HCT116 (cell line): ENCODE measurements around the gene FALEC. TPM values are rescaled to one million over a fixed set of nuclear protein-coding genes. Genes with fewer than 3 reads are reported as not detected.

Experiments
- ATAC-seq: fragments of 200-7000 bp; cut with Tn5 transposase; 2 replicates; pipeline ENCODE4 v1.9.1; 2020; ENCODE audit warnings: mild to moderate bottlenecking, moderate library complexity
- BruUV-seq: library from RNA; stranded (reverse); fragments of 400-500 nt; replicated peaks from 2 replicates; lab custom pipeline; 2021; lab: Mats Ljungman, UMichigan
- CTCF ChIA-PET: fragments of 300-600 bp; sonication (Branson Sonifier 250); formaldehyde crosslinking; loops from one replicate; lab custom pipeline; 2021; ENCODE audit warnings: antibody characterized with exemption; lab: Charles Lee
- POLR2A ChIA-PET: fragments of 300-600, 350-600 bp; sonication (Branson Sonifier 250); formaldehyde crosslinking; loops from one replicate; lab custom pipeline; 2021; ENCODE audit warnings: antibody characterized with exemption; lab: Charles Lee
- RAD21 ChIA-PET, 2 experiments: fragments of 300-600 bp; sonication (Branson Sonifier 250); formaldehyde crosslinking; loops; one replicate each; lab custom pipeline; 2023; ENCODE audit warnings: low total read pairs in 2 of 2; ENCODE audit not compliant: uncharacterized antibody in 2 of 2, unreplicated experiment in 2 of 2, low non-redundant PET in 1 of 2; lab: Charles Lee
- DNase-seq: peaks from one replicate; pipeline ENCODE4 v3.0.0-alpha.2; 2010; ENCODE audit warnings: low read depth, low spot score
- H2AFZ ChIP-seq: fragments of 200-600 bp; shearing (Covaris generic), sonication (generic); 2 replicates; pipeline ENCODE4 v1.6.1; 2017; ENCODE audit warnings: low read depth, mixed run types, mixed read lengths, antibody characterized with exemption, low read length; ENCODE audit not compliant: poor library complexity, severe bottlenecking
- H3K27ac ChIP-seq: 2 replicates; pipeline ENCODE4 v1.5.1; 2012; ENCODE audit warnings: low read depth, low read length
- H3K27me3 ChIP-seq: fragments of 200-600 bp; sonication (generic); 2 replicates; pipeline ENCODE4 v1.6.1; 2016; ENCODE audit warnings: mixed run types, low read length, mixed read lengths; ENCODE audit not compliant: insufficient read depth
- H3K36me3 ChIP-seq, 2 experiments: fragments of 200-500 bp in 1 of 2; fragments of 200-600 bp in 1 of 2; sonication (Bioruptor generic) in 1 of 2; sonication (generic) in 1 of 2; 2 replicates each; pipeline versions ENCODE4 v1.5.1 to v1.6.1; 2014 to 2016; ENCODE audit warnings: low read length in 2 of 2, inconsistent platforms in 1 of 2, mixed read lengths in 1 of 2, mixed run types in 1 of 2; ENCODE audit not compliant: insufficient read depth in 2 of 2, control insufficient read depth in 1 of 2
- H3K4me1 ChIP-seq, 2 experiments: fragments of 200-600 bp in 1 of 2; sonication (generic) in 1 of 2; 2 replicates each; pipeline versions ENCODE4 v1.5.1 to v1.6.1; 2012 to 2017; ENCODE audit warnings: low read length in 2 of 2, inconsistent platforms in 1 of 2, mild to moderate bottlenecking in 1 of 2, mixed read lengths in 1 of 2, mixed run types in 1 of 2, moderate library complexity in 1 of 2; ENCODE audit not compliant: insufficient read depth in 2 of 2, control insufficient read depth in 1 of 2
- H3K4me2 ChIP-seq: fragments of 200-600 bp; sonication (generic); 2 replicates; pipeline ENCODE4 v1.6.1; 2017; ENCODE audit warnings: mixed run types, low read length, mixed read lengths
- H3K4me3 ChIP-seq, 2 experiments: fragments of 200-600 bp in 1 of 2; sonication (generic) in 1 of 2; replicated peaks in 1 of 2; 2 replicates each; pipeline ENCODE4 v1.5.1; 2011 to 2016; ENCODE audit warnings: low read length in 2 of 2, control low read depth in 1 of 2, low read depth in 1 of 2, mild to moderate bottlenecking in 1 of 2, mixed read lengths in 1 of 2, mixed run types in 1 of 2
- H3K79me2 ChIP-seq: fragments of 200-600 bp; sonication (generic); 2 replicates; pipeline ENCODE4 v1.6.1; 2017; ENCODE audit warnings: mild to moderate bottlenecking, mixed run types, low read length, moderate library complexity, mixed read lengths; ENCODE audit not compliant: insufficient read depth
- H3K9ac ChIP-seq: fragments of 200-600 bp; sonication (generic); 2 replicates; pipeline ENCODE4 v1.6.1; 2016; ENCODE audit warnings: low read length, mixed read lengths
- H3K9me2 ChIP-seq: fragments of 200-600 bp; sonication (generic), shearing (Covaris generic); 2 replicates; pipeline ENCODE4 v1.6.1; 2017; ENCODE audit warnings: mixed run types, mild to moderate bottlenecking, moderate library complexity; ENCODE audit not compliant: insufficient read depth
- H3K9me3 ChIP-seq, 2 experiments: fragments of 200-500 bp in 1 of 2; fragments of 200-600 bp in 1 of 2; sonication (Bioruptor generic) in 1 of 2; sonication (generic) in 1 of 2; 2 replicates each; pipeline ENCODE4 v1.6.1; 2014 to 2017; ENCODE audit warnings: low read length in 2 of 2, mixed read lengths in 2 of 2, inconsistent platforms in 1 of 2, low read depth in 1 of 2, mild to moderate bottlenecking in 1 of 2, mixed run types in 1 of 2, moderate library complexity in 1 of 2; ENCODE audit not compliant: control insufficient read depth in 1 of 2, insufficient read depth in 1 of 2
- H4K20me1 ChIP-seq: fragments of 200-600 bp; sonication (generic), shearing (Covaris generic); 2 replicates; pipeline ENCODE4 v1.6.1; 2017; ENCODE audit warnings: mixed run types, mild to moderate bottlenecking, moderate library complexity; ENCODE audit not compliant: insufficient read depth
- CTCF ChIP-seq, 3 experiments: fragments of 200-600 bp in 1 of 3; sonication (generic) in 1 of 3; IDR thresholded peaks in 2 of 3; conservative IDR thresholded peaks in 1 of 3; 2 replicates each; pipeline ENCODE4 v1.5.1; 2012 to 2017; ENCODE audit warnings: low read depth in 2 of 3, low read length in 2 of 3, antibody characterized with exemption in 1 of 3, borderline replicate concordance in 1 of 3, control low read depth in 1 of 3, mild to moderate bottlenecking in 1 of 3, mixed read lengths in 1 of 3, mixed run types in 1 of 3, moderate library complexity in 1 of 3; ENCODE audit not compliant: insufficient read depth in 1 of 3
- EZH2 ChIP-seq: fragments of 200-600 bp; sonication (generic); IDR thresholded peaks from 2 replicates; pipeline ENCODE4 v1.6.1; 2017; ENCODE audit warnings: antibody characterized with exemption, mixed run types
- POLR2AphosphoS5 ChIP-seq: IDR thresholded peaks from 2 replicates; pipeline ENCODE4 v1.6.1; 2011; ENCODE audit warnings: mild to moderate bottlenecking, low read depth, low read length, moderate library complexity
- RAD21 ChIP-seq: IDR thresholded peaks from 2 replicates; pipeline ENCODE4 v1.6.1; 2012; ENCODE audit warnings: low read depth, mild to moderate bottlenecking
- REST ChIP-seq: IDR thresholded peaks from 2 replicates; pipeline ENCODE4 v1.6.1; 2012; ENCODE audit warnings: low read depth
- SRF ChIP-seq: IDR thresholded peaks from 2 replicates; pipeline ENCODE4 v1.6.1; 2012; ENCODE audit warnings: low read depth
- YY1 ChIP-seq: IDR thresholded peaks from 2 replicates; pipeline ENCODE4 v1.6.1; 2011; ENCODE audit warnings: low read length, low read depth, moderate library complexity, mild to moderate bottlenecking; ENCODE audit not compliant: insufficient replicate concordance; ENCODE audit errors: extremely low read depth
- ZBTB33 ChIP-seq: IDR thresholded peaks from 2 replicates; pipeline ENCODE4 v1.6.1; 2011; ENCODE audit warnings: mild to moderate bottlenecking, low read length, moderate library complexity; ENCODE audit not compliant: insufficient replicate concordance; ENCODE audit errors: extremely low read depth
- ZNF274 ChIP-seq: fragments of 200-500 bp; sonication (Bioruptor generic); IDR thresholded peaks from 2 replicates; pipeline ENCODE4 v1.6.1; 2014; ENCODE audit warnings: mild to moderate bottlenecking, low read depth, low read length, inconsistent platforms
- intact Hi-C: fragments of 100-400 bp; cut with micrococcal nuclease; formaldehyde crosslinking; loops from 2 replicates; pipeline ENCODE4 v1.10.0; 2022
- total RNA-seq: library from RNA; stranded (reverse); gene quantifications from one replicate; pipeline ENCODE4 v1.2.1, GENCODE V29; 2021; ENCODE audit not compliant: unreplicated experiment

Gene FALEC
- total RNA-seq, 1 experiment from 2014 or later, result 0.59 TPM

GRCh38 chr1:150484431-150484830, 31.1 kb upstream of the FALEC start (continued):
- TF ChIP-seq REST (no peak), ZBTB33 (no peak), ZNF274 (no peak), EZH2 (no peak), YY1 (no peak), POLR2AphosphoS5 (no peak)

GRCh38 chr1:150484861-150485260, 30.7 kb upstream of the FALEC start:
- Histone ChIP-seq H3K4me2 (no peak overlapping the region), H3K27me3 (no peaks in the 10 kb centered on the region), H3K27ac (no peak overlapping the region), H3K9ac (no peak overlapping the region), H3K9me3 (no peaks in the 10 kb centered on the region), H3K4me1 (peaks cover 2 to 7% of the 10 kb centered on the region in 2 experiments; a peak in 2 of 4 replicates), H3K4me3 (no peak overlapping the region), H3K36me3 (0 out of 4 replicates have a peak, but pooled peaks cover 2 to 6% of the 10 kb centered on the region in 2 experiments), H4K20me1 (no peaks in the 10 kb centered on the region), H3K79me2 (peaks cover 10% of the 10 kb centered on the region), H3K9me2 (no peaks in the 10 kb centered on the region), H2AFZ (no peak overlapping the region)
- intact Hi-C loops, result no loop called here
- CTCF ChIA-PET, result no interaction called here
- ATAC-seq, result no peak
- BruUV-seq, result no TSS peak
- POLR2A ChIA-PET, result no interaction called here
- RAD21 ChIA-PET, result no interaction called here
- DNase-seq, result no peak
- TF ChIP-seq RAD21, result peak; percentile 53; the same call in 1 of the 2 replicates
- peak in 2 of 3 experiments; percentile 13 to 26; a peak in 1 of 6 replicates for TF ChIP-seq CTCF (IDR thresholded peaks at IDR 0.05 in 2 of 3, conservative IDR thresholded peaks at IDR 0.05 in 1 of 3; ENCODE audit: borderline replicate concordance in 1 of 3, insufficient read depth in 1 of 3, low read depth in 2 of 3, low read length in 2 of 3)
- no peak for TF ChIP-seq SRF
